H1 (cell line): ENCODE measurements around the gene ZNF805. TPM values are rescaled to one million over a fixed set of nuclear protein-coding genes. Genes with fewer than 3 reads are reported as not detected.

Experiments
- RXRA ChIP-seq: IDR thresholded peaks from 2 replicates; pipeline ENCODE4 v1.6.1; 2011; ENCODE audit warnings: low read depth, mild to moderate bottlenecking, low read length, moderate library complexity; ENCODE audit not compliant: insufficient read depth
- SP2 ChIP-seq: IDR thresholded peaks from 2 replicates; pipeline ENCODE4 v1.6.1; 2012; ENCODE audit warnings: mild to moderate bottlenecking, low read length, inconsistent platforms
- polyA plus RNA-seq, 7 experiments: library from polyadenylated mRNA; depleted of rRNA in 3 of 7; stranded (reverse) in 5 of 7; unstranded in 2 of 7; fragments of >200 nt in 5 of 7; fragments of 200-250 nt in 2 of 7; gene quantifications; 1 replicate in 5 of 7; 2 replicates in 1 of 7; 4 replicates in 1 of 7; pipeline versions ENCODE4 v1.2.1 to v1.2.3, GENCODE V29; 2011 to 2013; ENCODE audit warnings: missing spikeins in 2 of 7, mixed read lengths in 2 of 7
- total RNA-seq: library from RNA; stranded (reverse); fragmentation: NEBNext Ultra II Directional; extraction: Animal tissue kit (Norgen Biotek cat#: 25700); gene quantifications from 2 replicates; pipeline ENCODE4 v1.2.1, GENCODE V29; 2021

ZNF805 gene
- total and polyA plus RNA-seq, 2 of the 8 experiments (the other 6 are each of a cell fraction or from before 2014, with no cell fraction given): 2.3 to 14.8 TPM

GRCh38 chr19:57271280-57271679 lies 30.8 kb downstream of the ZNF805 start (continued):
- TF ChIP-seq RXRA (no peak), SP2 (no peak)
